ENCODE data around the gene ADNP.

DNA sequence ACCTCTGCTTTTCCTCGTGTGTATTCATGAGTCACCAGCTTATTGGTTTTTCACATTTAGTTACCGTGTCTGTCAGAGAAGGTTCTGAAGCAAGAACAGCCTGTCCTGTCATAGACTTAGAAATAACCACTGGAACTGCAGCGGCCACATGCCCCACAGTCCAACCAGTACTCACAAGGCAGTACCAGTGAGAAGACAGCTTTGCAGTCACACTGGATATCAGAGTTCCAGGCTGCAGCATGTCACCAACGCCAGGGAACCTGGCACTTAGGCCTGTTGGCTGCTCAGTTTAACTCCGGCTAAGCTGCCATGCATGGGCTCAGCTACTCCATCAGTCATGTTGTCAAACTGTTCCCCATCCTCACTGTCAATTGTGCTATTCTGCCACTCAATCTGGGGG is 40.1 kb downstream of the ADNP start:
- TF ChIP-seq, protein P1, sequence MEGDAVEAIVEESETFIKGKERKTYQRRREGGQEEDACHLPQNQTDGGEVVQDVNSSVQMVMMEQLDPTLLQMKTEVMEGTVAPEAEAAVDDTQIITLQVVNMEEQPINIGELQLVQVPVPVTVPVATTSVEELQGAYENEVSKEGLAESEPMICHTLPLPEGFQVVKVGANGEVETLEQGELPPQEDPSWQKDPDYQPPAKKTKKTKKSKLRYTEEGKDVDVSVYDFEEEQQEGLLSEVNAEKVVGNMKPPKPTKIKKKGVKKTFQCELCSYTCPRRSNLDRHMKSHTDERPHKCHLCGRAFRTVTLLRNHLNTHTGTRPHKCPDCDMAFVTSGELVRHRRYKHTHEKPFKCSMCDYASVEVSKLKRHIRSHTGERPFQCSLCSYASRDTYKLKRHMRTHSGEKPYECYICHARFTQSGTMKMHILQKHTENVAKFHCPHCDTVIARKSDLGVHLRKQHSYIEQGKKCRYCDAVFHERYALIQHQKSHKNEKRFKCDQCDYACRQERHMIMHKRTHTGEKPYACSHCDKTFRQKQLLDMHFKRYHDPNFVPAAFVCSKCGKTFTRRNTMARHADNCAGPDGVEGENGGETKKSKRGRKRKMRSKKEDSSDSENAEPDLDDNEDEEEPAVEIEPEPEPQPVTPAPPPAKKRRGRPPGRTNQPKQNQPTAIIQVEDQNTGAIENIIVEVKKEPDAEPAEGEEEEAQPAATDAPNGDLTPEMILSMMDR (IDR thresholded peaks at IDR 0.05): no peak
- no peak for TF ChIP-seq EZH2 (IDR thresholded peaks at IDR 0.05)
